ENCODE data around the gene ST3GAL4.
A peak's percentile ranks its signal among the peaks of the same experiment; 100 is the strongest.

The ST3GAL4 gene

GRCh38 chr11:126319374-126319740, 36.1 kb upstream of the ST3GAL4 start:
- TF ChIP-seq ZFX (IDR thresholded peaks at IDR 0.05; ENCODE audit: borderline replicate concordance): no peak
- TF ChIP-seq, protein P1, sequence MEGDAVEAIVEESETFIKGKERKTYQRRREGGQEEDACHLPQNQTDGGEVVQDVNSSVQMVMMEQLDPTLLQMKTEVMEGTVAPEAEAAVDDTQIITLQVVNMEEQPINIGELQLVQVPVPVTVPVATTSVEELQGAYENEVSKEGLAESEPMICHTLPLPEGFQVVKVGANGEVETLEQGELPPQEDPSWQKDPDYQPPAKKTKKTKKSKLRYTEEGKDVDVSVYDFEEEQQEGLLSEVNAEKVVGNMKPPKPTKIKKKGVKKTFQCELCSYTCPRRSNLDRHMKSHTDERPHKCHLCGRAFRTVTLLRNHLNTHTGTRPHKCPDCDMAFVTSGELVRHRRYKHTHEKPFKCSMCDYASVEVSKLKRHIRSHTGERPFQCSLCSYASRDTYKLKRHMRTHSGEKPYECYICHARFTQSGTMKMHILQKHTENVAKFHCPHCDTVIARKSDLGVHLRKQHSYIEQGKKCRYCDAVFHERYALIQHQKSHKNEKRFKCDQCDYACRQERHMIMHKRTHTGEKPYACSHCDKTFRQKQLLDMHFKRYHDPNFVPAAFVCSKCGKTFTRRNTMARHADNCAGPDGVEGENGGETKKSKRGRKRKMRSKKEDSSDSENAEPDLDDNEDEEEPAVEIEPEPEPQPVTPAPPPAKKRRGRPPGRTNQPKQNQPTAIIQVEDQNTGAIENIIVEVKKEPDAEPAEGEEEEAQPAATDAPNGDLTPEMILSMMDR (IDR thresholded peaks at IDR 0.05): no peak

DNA sequence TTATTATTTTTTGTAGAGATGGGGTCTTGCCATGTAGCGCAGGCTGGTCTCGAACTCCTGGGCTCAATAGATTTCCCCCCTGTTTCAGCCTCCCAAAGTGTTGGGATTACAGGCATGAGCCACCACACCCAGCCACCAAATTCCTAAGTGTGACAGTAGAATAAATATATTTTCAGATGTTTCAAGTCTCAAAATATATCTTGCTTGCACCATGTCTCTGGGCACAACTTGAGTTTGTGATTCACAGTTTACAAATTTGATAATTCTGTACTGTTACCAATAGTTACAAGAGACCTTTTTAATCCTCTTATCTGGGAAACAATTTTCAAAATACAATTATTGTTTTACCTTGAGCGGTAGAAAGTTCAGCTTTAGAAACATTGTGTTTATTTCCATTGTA, 32.5 kb upstream of the ST3GAL4 start:
- H3K27ac ChIP-seq: no peak overlapping the region
- TF ChIP-seq, protein P1 (IDR thresholded peaks at IDR 0.05): no peak
- TF ChIP-seq ZFX (IDR thresholded peaks at IDR 0.05; ENCODE audit: borderline replicate concordance): no peak

More at GRCh38 chr11:126319374-126319740, 36.1 kb upstream of the ST3GAL4 start:
- H3K27ac ChIP-seq: no peak overlapping the region

DNA sequence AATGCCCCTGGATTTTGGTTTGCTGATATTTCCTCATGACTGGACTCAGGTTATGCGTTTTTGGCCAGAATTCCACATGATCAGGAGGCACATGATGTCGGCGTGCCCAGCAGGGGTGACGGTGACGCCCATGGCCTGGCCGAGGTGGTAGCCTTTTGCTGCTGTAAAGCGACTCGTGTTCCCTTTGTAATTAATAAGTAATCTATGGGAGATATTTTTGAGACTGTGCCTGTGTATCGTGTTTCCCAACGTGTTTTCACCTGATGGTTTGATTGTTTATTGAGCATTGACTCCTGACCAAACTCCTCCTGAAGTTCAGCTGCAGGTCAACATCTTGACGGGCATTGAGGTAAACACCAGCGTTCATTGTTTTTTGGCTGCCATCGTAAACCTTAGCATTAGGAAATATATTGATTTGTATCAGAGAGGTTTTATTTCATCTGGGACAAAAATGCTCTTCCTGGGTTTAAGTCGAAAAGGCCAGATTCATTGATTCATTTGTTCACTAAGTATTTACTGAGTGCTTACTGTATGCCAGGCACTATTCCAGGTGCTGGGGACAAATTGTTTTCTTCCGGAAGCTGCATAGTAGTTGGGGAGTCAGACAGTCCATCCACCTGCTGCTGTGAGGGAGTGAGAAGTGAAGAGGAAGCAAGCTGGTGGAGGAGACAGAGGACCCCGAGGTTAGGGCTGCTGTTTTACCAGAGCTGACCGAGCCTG, 28.0 kb upstream of the ST3GAL4 start:
- TF ChIP-seq, protein P1 (IDR thresholded peaks at IDR 0.05): no peak
- TF ChIP-seq ZFX (IDR thresholded peaks at IDR 0.05; ENCODE audit: borderline replicate concordance): no peak
- H3K27ac ChIP-seq: no peak overlapping the region

DNA sequence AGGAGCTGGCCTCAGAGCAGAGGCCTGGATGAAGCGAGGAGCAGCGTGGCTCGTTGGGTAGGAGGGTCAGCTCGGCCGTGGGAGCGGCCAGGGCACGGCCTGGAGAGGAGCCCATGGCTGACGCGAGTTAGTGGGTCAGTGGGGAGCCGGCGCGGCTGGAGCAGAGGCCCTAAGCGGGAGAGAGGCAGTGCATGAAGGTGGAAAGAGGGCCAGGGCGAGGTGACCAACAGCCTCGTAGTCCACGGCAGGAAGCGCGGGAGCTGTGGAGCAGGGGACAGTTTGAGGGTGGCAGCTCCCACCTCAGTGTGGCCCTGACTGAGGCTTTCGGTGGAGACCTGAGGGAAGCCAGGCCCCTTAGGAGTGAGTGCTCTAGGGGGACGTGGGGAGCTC, 27.5 kb upstream of the ST3GAL4 start:
- TF ChIP-seq, protein P1 (IDR thresholded peaks at IDR 0.05): no peak
- TF ChIP-seq ZFX (IDR thresholded peaks at IDR 0.05; ENCODE audit: borderline replicate concordance): no peak
- 0 out of 2 replicates have a peak overlapping the region, but pooled peaks have one; percentile 17 for H3K27ac ChIP-seq

- H3K27ac ChIP-seq: 0 out of 2 replicates have a peak overlapping the region, but pooled peaks have one; percentile 17
- TF ChIP-seq ZFX (IDR thresholded peaks at IDR 0.05; ENCODE audit: borderline replicate concordance): no peak
- TF ChIP-seq, protein P1 (IDR thresholded peaks at IDR 0.05): no peak
These were observed 27.0 kb upstream of the ST3GAL4 start for GRCh38 chr11:126328444-126328843.

DNA sequence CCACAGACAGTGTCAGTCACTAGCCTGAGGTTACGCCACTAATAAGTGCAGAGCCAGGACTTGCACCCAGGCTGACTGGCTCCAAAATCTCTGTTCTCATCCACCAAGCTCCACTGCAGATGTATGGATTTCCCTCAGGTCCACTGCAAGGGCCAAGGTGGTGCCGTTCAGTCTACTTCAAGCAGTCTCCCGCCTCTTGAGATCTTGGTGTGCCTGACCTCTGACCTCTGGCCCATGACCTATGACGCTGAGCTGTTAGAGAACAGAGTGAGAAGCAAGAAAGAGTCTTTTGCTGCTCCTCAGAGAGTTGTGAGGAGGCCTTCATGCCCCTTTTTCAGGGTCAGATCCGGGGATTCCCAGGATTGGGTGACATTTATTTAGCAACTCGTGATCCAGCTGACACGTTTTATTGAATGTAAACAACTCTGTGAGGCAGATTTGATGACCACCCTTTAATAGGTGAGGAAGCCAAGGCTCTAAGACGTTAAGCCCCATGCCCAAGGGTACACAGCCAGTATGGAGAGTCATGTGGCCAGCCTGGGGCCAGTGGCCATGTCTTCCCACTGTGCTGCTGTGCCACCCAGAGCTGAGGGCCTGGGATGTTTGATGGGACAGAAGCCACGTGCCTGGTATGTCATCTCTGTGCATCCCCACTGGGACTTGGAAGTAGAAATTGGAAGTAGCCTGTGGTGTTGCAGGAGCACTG, 26.4 kb upstream of the ST3GAL4 start:
- TF ChIP-seq ZFX (IDR thresholded peaks at IDR 0.05; ENCODE audit: borderline replicate concordance): no peak
- TF ChIP-seq, protein P1 (IDR thresholded peaks at IDR 0.05): no peak
- H3K27ac ChIP-seq: 0 out of 2 replicates have a peak overlapping the region, but pooled peaks have one; percentile 17

Data from 22Rv1 (cell line).